HG03432 (cell line): ENCODE data around the gene TEKT3.

ENCODE experiments used
- ATAC-seq: cut with Tn5 transposase; IDR thresholded peaks from one replicate; pipeline ENCODE4 v1.9.1; 2021; ENCODE audit warnings: mild to moderate bottlenecking, moderate library complexity; ENCODE audit not compliant: unreplicated experiment

TEKT3 gene

DNA sequence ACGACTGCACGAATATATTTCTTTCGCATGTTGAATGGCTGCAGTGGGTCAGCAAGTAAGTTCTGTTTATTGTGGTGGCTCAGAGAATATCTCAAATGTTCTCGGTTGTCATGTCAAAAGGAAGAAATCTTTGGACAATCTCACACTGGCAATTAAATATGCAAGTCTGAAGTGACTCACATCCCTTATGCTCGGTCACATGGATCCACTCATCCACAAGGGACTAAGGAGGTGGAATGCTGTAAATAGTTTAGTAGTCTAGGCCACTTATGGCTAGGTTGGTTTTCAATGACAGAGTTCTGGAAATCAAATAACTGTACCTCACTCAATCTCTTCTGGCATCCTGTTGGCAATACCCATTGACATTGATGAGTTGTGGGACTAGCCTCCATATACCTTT, 43.2 kb downstream of the TEKT3 start:
- no peak for ATAC-seq

DNA sequence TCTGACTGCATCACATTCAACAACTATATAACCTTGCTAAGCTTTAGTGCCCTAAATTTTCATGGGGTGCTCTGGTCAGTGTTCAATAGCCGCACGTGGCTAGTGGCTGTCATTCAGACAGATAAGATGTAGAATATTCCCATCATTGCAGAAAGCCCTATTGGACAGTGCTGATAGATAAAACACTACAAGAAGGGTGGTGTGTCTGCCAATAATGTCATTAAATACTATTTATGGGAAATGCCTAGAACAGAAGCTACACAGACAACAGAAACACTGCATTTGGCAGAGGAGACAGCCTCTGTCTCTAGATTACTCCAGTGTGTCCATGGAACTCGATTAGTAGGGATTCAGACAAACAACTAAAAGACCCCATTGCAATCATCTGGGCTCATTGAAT, 47.8 kb downstream of the TEKT3 start:
- no peak for ATAC-seq

DNA sequence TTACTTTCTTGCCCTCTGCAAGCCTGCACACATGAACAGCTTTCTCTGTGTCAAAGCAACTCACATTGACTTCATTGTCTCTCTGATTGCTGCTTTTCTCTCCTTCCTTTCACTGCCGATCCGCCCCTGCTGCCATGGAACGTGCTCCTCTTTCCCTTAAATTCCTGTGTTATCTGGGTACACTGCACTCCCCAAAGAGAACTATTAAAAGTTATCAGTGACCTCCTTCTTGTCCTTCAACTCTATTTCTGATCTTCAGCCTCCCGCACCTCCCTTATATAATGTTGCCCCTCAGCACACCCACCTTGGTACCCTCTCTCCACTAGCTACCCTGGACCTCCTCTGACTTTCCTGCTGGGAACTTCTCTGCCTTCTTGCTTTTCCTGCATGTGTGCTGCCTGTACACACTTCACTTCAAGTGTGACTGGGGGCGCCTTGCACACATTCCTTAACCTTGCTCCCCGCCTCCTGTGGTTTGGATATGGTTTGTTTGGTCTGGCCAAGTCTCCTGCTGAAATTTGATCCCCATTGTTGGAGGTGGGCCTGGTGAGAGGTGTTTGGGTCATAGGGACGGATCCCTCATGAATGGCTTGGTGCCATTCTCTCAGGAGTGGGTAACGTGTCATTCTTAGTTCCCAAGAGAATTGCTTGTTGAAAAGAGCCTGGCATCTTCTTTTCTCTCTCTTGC, 49.6 kb downstream of the TEKT3 start:
- ATAC-seq = no peak

DNA sequence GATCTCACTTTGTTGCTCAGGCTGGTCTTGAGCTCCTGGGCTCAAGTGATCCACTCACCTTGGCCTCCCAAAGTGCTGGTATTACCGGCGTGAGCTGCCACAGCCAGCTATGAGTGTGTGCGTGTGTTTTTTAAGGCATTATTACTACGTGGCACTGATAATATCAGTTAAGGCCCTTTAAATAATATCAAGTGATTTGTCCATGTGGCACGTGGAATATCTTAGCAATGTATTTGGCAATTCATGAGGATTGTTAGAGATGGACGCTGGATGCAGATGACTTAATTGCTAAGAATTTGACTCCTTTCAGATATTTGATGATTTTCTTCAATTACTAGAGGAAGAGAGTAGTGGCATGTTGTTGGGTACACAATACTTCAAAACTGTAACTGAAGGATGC, 50.8 kb downstream of the TEKT3 start:
- no peak for ATAC-seq

DNA sequence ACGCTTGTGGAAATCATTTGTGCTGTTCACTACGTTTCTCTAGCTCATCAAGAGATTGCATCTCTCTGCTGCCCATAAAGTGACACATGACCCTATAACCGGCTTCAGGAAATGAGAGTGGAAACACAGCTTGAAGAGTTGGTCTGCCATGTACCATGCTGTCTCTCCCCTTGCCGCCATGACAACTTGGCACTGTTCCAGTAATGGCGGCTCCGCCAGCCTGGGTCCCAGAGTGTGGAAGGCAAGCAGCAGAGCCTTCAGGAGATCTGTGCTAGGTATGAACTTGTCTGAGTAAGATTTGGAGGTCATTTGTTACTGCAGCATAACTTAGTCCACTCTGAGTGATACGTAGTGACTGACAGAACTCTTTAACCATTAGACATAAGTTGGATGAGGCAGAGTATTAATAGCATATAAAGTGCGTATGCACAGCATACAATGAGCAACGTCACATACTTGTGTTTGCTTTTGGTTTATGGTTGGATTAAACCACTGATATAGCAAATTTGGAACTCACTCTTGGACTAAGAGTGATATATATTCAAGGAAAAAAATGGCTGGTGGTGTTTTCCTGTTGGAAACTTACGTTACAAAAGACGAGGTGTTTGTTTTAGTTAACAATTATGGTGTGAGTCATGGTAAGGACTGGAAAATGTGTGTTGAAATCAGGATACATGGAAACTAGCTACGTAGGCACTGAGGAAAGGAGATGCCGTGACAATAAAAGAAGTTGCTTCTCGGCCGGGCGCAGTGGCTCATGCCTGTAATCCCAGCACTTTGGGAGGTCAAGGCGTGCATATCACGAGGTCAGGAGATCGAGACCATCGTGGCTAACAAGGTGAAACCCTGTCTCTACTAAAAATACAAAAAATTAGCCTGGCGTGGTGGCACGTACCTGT, 51.9 kb downstream of the TEKT3 start:
- no peak for ATAC-seq

DNA sequence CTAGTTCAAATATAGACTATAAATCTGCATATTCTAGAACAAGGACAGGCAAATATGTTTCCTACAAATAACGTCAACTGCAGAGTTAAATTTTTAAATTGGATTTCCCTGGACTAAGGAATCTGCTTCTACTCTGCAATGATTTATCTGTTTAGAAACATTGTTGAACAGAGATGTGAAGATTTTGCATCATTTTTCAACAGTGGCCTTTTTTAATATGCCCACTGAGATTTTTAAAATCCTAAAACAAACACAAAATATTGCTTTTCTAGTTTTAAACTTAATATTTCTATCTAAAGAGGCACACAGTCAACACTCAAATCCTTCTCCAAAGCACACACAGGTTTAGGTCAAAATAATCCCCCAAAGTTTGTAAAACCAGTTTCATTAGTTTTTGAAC, 52.5 kb downstream of the TEKT3 start:
- ATAC-seq = no peak

DNA sequence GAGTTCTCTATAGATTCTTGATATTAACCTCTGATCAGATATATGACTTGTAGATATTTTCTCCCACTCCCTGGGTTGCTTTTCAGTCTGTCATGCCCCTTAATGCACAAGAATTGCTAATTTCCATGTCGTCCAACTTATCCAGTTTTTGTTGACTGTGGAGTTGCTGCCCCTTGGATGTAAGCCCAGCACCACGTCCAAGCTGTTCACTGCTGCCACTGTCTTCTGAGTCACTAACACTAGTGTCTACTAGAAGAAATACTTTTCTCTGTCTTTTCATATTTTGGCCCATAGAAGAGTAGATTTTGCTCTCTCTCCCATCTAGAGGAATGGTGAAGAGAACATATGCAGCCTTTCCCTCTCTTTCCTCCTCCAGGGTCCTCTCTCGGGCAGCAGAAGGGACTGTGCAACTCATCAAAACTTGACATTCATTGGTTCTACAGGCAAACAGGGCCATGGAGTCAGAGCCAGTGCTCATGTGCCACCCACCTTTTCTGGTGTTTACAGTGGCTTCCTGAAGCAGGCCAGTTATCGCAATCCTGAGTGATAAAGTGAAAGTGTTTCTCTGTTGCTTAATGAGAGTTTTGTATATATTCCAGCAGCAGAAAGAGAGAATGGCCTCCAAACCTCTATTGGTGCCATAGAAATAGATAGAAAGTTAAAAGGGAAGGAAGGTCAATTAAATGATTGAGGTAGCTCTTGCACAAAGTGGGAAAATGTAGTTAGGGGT, 53.7 kb downstream of the TEKT3 start:
- no peak for ATAC-seq

DNA sequence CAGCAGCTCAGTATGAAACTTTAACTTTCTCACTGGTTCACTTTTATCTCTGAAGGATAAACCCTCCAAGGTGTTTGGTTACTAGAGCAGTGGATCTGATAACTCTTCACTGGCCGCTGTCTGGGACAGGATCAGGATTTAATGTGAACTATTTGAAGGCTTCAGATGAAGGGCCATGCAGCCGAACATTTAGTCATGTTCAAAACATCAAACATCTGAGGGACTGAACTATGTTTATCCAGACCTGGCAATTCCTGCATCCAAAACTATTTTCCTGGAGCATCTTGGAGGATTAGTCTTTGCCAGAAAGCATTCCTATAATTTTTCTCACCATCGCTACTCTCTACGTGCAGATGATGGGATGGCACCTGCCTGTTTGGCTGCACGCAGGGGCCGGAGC, 55.9 kb downstream of the TEKT3 start:
- no peak for ATAC-seq

DNA sequence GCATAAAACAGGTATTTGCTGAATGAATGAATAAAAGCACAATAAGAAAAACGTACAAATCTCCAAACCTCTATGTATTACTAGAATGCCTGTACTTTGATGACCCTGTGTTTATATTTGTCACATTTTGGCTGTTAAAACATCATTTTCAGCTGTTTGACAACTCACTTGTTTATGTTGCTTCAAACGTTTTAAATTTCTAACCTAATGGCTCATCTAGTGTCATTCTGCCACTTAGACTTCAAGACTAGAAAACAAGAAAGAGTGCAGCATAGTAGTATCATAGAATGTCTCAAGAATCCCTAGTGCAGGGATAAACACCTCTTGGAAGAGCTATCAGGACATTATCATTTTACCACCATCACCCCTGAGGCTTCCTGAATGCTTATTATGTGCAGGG, 56.9 kb downstream of the TEKT3 start:
- ATAC-seq = no peak

DNA sequence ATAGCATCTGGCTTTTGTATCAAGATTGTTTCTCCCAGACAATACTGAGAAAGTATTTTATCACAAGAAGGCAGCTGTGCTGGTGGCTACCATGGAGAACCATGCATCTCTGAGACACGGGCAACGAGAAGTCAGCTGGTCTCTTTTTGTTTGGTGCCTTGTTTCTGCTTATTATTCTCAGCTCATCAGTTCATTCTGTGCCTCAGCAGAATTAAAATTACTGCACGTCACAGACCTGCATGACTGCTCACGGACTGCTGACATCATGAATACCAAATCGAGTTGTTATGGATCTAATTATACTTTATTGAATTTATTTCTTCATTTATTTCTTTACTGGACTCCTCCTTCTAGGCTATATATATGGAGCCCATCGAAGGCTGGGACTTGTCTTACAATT, 57.3 kb downstream of the TEKT3 start:
- no peak for ATAC-seq

DNA sequence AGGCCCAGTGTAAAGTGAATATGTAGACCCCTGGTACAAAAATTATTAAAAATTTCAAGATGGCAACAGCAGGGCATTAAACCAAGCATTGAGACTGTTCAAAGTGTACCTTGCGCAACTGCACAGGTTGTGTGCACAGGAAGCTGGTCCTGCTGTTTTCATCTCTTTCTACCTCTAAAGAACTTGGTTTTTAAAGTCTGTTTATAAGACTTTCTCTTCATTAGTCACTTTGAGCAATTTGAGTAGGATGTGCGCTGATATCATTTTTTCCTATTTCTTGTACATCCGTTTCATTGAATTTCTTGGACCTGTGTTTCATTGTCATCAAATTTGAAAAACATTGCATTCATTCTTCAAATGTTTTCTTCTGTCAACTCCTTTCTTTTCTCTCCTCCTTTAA, 59.5 kb downstream of the TEKT3 start:
- no peak for ATAC-seq

DNA sequence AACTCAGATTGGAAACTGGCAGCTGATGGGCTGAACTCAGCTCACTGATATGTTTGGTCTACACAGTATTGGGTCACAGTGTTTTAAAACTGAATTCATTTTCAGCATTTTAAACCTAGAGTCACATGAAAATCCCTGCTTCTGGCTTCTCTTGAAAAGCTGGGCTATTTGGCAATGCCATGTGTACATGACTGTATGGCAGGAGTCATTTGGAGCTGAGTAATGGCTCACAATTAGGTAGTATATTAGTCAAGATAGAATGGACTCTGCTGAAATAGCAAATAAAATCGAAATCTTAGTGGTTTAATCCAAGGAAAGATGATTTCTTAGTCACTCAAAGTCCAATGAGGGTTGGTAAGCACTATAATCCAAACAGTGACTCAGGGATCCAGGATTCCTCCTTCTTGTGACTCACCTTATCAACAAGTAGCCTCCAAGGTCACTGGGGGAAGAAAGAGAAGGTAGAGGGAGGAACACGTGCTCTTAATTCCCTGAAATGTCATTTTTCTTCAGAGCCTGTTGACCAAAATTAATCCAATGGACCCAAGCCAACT, 62.4 kb downstream of the TEKT3 start:
- ATAC-seq = no peak

DNA sequence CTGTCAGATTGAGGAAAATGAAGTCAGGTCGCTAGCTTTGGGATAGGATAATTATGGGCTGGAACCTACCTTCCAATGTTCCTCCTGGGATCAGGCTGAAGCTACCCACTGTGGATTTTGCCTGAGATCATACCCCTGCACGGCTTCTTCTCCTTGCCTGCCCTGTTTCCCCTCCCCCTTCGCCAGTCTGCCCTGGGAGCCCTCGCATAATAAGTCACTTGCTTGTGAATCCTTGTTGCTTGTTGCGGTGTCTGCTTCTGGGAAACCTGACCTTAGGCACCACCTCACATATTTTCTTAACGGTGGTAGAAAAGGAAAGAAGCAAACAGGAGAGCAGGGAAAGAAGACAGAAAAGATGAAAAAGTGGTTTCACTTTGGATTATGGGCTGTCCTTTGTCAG, 63.0 kb downstream of the TEKT3 start:
- ATAC-seq = no peak

DNA sequence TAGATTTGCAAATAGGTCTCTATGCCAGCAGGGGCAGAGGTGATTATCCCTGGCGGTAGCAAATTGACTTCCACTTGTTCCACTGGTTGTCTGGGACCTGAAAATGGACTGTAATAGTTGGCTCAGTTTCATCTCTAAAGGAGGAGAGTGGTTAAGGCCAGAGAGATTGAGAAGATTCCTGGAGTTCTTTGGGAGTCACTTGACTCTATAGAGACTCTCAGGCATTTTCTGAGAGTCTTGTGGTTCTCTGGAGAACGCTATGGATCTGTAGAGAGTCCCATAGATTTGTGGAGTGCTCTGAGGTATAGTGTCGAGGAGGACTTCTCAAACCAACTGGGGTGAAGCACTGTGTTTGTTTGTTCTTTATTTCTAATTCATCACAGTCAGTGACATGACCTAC, 67.4 kb downstream of the TEKT3 start:
- ATAC-seq = no peak

DNA sequence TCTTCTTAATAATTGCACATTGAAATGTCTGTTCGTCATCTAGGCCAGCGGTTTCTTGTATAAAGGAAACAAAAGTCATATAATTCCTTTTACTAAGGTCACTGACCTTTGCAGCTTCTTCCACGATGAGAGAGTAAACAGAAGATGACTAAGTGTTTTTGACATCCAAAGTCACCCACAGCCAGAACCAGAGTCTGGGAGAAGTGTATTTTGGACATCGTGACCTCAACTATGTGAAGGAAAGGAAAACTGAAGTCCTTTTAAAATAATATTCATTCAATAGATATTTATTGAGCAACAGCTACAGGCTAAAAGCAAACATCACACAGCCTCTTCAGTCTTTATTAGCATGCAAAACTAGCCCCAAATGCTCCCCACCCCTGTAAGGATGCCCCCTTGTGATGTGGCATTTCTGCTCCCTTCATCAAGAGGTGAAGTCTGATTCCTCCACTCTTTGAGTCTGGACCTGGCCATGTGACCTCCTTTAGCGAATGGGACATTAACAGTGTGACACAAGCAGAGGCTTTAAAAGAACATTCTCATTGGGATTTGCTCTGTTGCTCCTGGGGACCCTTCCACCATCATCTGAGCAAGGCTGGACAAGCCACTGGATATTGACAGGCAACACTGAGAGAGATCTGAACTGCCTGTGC, 68.1 kb downstream of the TEKT3 start:
- ATAC-seq = no peak

DNA sequence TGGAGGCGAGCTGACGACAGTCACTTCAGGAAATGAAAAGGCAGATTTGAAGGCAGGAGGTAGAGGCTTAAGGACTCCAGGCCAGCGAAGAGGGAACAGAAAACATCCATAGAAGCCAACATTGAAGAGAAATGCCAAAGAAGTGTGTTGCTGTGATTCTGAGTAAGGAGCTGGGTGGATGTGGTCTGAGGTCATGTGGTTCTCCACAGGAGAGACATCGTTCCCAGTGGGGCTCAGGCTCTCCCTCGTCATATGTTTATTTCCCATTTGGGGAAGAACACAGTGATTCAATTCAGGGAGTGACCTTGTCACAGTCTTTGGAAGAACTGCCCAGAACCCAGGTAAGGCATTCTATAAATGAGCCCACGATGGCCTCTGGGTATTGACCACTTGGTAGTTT, 69.7 kb downstream of the TEKT3 start:
- no peak for ATAC-seq

DNA sequence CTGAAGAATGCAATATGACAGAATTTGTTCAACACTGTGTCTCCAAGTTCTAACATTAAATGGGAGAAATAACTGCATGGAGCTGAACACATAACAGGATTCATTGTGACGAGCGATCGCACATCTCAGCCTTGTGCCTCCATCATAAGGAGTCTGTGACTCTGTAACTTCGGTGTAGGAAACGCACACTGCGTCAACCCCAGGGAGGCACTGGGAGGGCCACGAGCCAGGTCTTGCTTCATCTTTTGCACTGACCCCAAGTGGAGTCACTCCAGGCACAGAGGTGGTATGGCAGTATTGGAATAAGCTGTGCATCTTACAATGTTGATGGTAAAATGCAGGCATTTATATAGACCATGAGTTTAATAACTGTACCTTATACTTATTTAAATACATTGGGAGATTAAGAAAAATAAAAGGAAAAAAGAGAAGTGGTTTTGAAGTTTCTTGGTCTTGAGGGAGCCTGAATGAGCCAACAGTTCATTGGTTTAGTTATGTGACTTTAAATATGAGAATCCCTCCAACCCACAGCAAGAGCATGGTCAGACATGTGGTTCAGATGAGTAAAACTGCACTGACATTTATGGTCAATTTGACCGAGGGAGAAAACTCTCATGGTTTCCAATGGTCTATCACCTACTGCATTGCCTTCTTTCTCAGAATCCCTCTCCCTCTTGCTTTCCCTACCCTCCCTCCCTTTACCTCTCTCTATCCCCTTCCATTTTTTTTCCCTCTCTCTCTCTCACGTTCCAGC, 70.6 kb downstream of the TEKT3 start:
- no peak for ATAC-seq

DNA sequence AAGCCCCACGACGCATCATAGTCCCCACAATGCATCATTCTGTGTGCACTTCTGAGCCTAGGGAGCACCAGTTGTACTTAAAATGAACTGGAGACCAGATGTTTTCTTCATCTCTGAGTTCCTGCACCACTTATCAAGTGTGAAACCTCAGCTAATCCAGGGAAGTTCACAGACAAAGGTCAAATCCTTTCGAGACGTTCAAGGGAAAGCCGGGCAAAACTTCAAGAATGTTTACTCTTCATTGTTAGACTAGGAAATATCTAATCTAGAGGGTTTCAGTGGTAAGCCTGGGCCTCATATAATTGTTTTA, 71.7 kb downstream of the TEKT3 start:
- ATAC-seq = no peak

DNA sequence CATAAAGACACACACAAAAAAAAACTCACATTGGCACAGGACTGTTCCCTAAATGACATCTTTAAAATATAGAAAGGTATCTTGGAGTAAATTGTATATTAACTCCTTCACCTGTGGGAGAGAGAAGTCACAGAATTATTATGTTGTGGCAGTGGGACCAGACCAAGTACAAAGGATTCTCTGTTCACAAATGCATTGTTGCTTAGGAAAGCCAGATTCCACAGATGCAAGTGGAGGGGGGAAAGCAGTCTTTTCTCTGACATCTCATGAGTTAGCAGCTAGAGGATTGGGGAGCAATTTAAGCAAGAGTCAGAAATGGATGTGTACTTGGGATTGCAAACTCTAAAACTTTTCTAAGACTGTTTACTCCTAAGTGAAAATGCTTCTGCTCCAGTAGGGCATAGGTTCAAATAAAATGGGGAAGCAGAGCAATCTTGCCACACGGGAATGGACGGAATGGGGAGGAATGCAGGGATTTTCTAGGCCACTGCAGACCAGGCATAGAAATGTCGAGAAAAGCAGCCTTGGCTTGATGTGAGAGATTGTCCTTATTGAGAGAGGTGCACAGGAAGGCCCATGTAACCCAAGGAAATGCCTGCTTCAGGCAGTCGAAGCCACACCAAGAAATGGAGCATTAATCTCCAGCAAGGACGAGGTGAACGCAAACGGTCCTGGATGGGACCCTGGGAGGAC, 72.2 kb downstream of the TEKT3 start:
- ATAC-seq = no peak

DNA sequence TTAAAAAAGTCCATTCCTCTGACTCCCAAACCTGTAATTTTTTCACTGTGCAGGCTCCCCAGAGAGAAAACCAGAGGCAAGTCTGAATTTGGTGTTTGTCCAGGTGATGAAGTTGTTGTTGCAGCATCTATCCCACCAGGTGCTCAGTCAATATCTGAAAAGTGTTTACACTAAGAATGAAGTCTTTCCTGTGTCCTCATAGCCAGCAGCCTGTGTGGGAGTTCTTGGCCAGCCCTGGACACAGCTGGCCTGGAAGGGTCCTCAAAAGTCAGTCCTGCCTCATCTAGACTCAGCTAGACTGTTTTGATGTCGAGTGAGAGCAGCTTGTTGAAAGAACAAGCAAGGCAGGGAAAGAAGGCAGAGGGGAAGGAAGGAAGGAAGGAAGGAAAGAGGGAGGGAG, 72.9 kb downstream of the TEKT3 start:
- no peak for ATAC-seq
